HCT116 (cell line): ENCODE results near the gene CLCA2. TPM values are rescaled to one million over a fixed set of nuclear protein-coding genes. Genes with fewer than 3 reads are reported as not detected.

ENCODE experiments used
- ATAC-seq: fragments of 200-7000 bp; cut with Tn5 transposase; 2 replicates; pipeline ENCODE4 v1.9.1; 2020; ENCODE audit warnings: mild to moderate bottlenecking, moderate library complexity
- BruUV-seq: library from RNA; stranded (reverse); fragments of 400-500 nt; replicated peaks from 2 replicates; lab custom pipeline; 2021; lab: Mats Ljungman, UMichigan
- CTCF ChIA-PET: fragments of 300-600 bp; sonication (Branson Sonifier 250); formaldehyde crosslinking; loops from one replicate; lab custom pipeline; 2021; ENCODE audit warnings: antibody characterized with exemption; lab: Charles Lee
- POLR2A ChIA-PET: fragments of 300-600, 350-600 bp; sonication (Branson Sonifier 250); formaldehyde crosslinking; loops from one replicate; lab custom pipeline; 2021; ENCODE audit warnings: antibody characterized with exemption; lab: Charles Lee
- RAD21 ChIA-PET, 2 experiments: fragments of 300-600 bp; sonication (Branson Sonifier 250); formaldehyde crosslinking; loops; one replicate each; lab custom pipeline; 2023; ENCODE audit warnings: low total read pairs in 2 of 2; ENCODE audit not compliant: uncharacterized antibody in 2 of 2, unreplicated experiment in 2 of 2, low non-redundant PET in 1 of 2; lab: Charles Lee
- DNase-seq: peaks from one replicate; pipeline ENCODE4 v3.0.0-alpha.2; 2010; ENCODE audit warnings: low read depth, low spot score
- H2AFZ ChIP-seq: fragments of 200-600 bp; shearing (Covaris generic), sonication (generic); 2 replicates; pipeline ENCODE4 v1.6.1; 2017; ENCODE audit warnings: low read depth, mixed run types, mixed read lengths, antibody characterized with exemption, low read length; ENCODE audit not compliant: poor library complexity, severe bottlenecking
- H3K27ac ChIP-seq: 2 replicates; pipeline ENCODE4 v1.5.1; 2012; ENCODE audit warnings: low read depth, low read length
- H3K27me3 ChIP-seq: fragments of 200-600 bp; sonication (generic); 2 replicates; pipeline ENCODE4 v1.6.1; 2016; ENCODE audit warnings: mixed run types, low read length, mixed read lengths; ENCODE audit not compliant: insufficient read depth
- H3K36me3 ChIP-seq, 2 experiments: fragments of 200-500 bp in 1 of 2; fragments of 200-600 bp in 1 of 2; sonication (Bioruptor generic) in 1 of 2; sonication (generic) in 1 of 2; 2 replicates each; pipeline versions ENCODE4 v1.5.1 to v1.6.1; 2014 to 2016; ENCODE audit warnings: low read length in 2 of 2, inconsistent platforms in 1 of 2, mixed read lengths in 1 of 2, mixed run types in 1 of 2; ENCODE audit not compliant: insufficient read depth in 2 of 2, control insufficient read depth in 1 of 2
- H3K4me1 ChIP-seq, 2 experiments: fragments of 200-600 bp in 1 of 2; sonication (generic) in 1 of 2; 2 replicates each; pipeline versions ENCODE4 v1.5.1 to v1.6.1; 2012 to 2017; ENCODE audit warnings: low read length in 2 of 2, inconsistent platforms in 1 of 2, mild to moderate bottlenecking in 1 of 2, mixed read lengths in 1 of 2, mixed run types in 1 of 2, moderate library complexity in 1 of 2; ENCODE audit not compliant: insufficient read depth in 2 of 2, control insufficient read depth in 1 of 2
- H3K4me2 ChIP-seq: fragments of 200-600 bp; sonication (generic); 2 replicates; pipeline ENCODE4 v1.6.1; 2017; ENCODE audit warnings: mixed run types, low read length, mixed read lengths
- H3K4me3 ChIP-seq, 2 experiments: fragments of 200-600 bp in 1 of 2; sonication (generic) in 1 of 2; replicated peaks in 1 of 2; 2 replicates each; pipeline ENCODE4 v1.5.1; 2011 to 2016; ENCODE audit warnings: low read length in 2 of 2, control low read depth in 1 of 2, low read depth in 1 of 2, mild to moderate bottlenecking in 1 of 2, mixed read lengths in 1 of 2, mixed run types in 1 of 2
- H3K79me2 ChIP-seq: fragments of 200-600 bp; sonication (generic); 2 replicates; pipeline ENCODE4 v1.6.1; 2017; ENCODE audit warnings: mild to moderate bottlenecking, mixed run types, low read length, moderate library complexity, mixed read lengths; ENCODE audit not compliant: insufficient read depth
- H3K9ac ChIP-seq: fragments of 200-600 bp; sonication (generic); 2 replicates; pipeline ENCODE4 v1.6.1; 2016; ENCODE audit warnings: low read length, mixed read lengths
- H3K9me2 ChIP-seq: fragments of 200-600 bp; sonication (generic), shearing (Covaris generic); 2 replicates; pipeline ENCODE4 v1.6.1; 2017; ENCODE audit warnings: mixed run types, mild to moderate bottlenecking, moderate library complexity; ENCODE audit not compliant: insufficient read depth
- H3K9me3 ChIP-seq, 2 experiments: fragments of 200-500 bp in 1 of 2; fragments of 200-600 bp in 1 of 2; sonication (Bioruptor generic) in 1 of 2; sonication (generic) in 1 of 2; 2 replicates each; pipeline ENCODE4 v1.6.1; 2014 to 2017; ENCODE audit warnings: low read length in 2 of 2, mixed read lengths in 2 of 2, inconsistent platforms in 1 of 2, low read depth in 1 of 2, mild to moderate bottlenecking in 1 of 2, mixed run types in 1 of 2, moderate library complexity in 1 of 2; ENCODE audit not compliant: control insufficient read depth in 1 of 2, insufficient read depth in 1 of 2
- H4K20me1 ChIP-seq: fragments of 200-600 bp; sonication (generic), shearing (Covaris generic); 2 replicates; pipeline ENCODE4 v1.6.1; 2017; ENCODE audit warnings: mixed run types, mild to moderate bottlenecking, moderate library complexity; ENCODE audit not compliant: insufficient read depth
- EGR1 ChIP-seq: IDR thresholded peaks from 2 replicates; pipeline ENCODE4 v1.6.1; 2012; ENCODE audit warnings: low read depth
- EZH2phosphoT487 ChIP-seq: fragments of 200-600 bp; IDR thresholded peaks from 2 replicates; pipeline ENCODE4 v1.6.1; 2018; ENCODE audit warnings: antibody characterized with exemption, borderline replicate concordance
- FOSL1 ChIP-seq: IDR thresholded peaks from 2 replicates; pipeline ENCODE4 v1.6.1; 2012; ENCODE audit warnings: low read depth
- RAD21 ChIP-seq: IDR thresholded peaks from 2 replicates; pipeline ENCODE4 v1.6.1; 2012; ENCODE audit warnings: low read depth, mild to moderate bottlenecking
- SIN3A ChIP-seq: IDR thresholded peaks from 2 replicates; pipeline ENCODE4 v1.6.1; 2012; ENCODE audit warnings: low read depth
- SP1 ChIP-seq: IDR thresholded peaks from 2 replicates; pipeline ENCODE4 v1.6.1; 2012; ENCODE audit warnings: low read depth
- SRF ChIP-seq: IDR thresholded peaks from 2 replicates; pipeline ENCODE4 v1.6.1; 2012; ENCODE audit warnings: low read depth
- YY1 ChIP-seq: IDR thresholded peaks from 2 replicates; pipeline ENCODE4 v1.6.1; 2011; ENCODE audit warnings: low read length, low read depth, moderate library complexity, mild to moderate bottlenecking; ENCODE audit not compliant: insufficient replicate concordance; ENCODE audit errors: extremely low read depth
- ZFX ChIP-seq: fragments of 450-650 bp; IDR thresholded peaks from 2 replicates; pipeline ENCODE4 v1.6.1; 2017
- intact Hi-C: fragments of 100-400 bp; cut with micrococcal nuclease; formaldehyde crosslinking; loops from 2 replicates; pipeline ENCODE4 v1.10.0; 2022
- total RNA-seq: library from RNA; stranded (reverse); gene quantifications from one replicate; pipeline ENCODE4 v1.2.1, GENCODE V29; 2021; ENCODE audit not compliant: unreplicated experiment
- TF ChIP-seq, protein P1 (sequence below): IDR thresholded peaks from 2 replicates; pipeline ENCODE4 v1.6.1; 2012

CLCA2 gene
- total RNA-seq, 1 experiment from 2014 or later = not detected

DNA sequence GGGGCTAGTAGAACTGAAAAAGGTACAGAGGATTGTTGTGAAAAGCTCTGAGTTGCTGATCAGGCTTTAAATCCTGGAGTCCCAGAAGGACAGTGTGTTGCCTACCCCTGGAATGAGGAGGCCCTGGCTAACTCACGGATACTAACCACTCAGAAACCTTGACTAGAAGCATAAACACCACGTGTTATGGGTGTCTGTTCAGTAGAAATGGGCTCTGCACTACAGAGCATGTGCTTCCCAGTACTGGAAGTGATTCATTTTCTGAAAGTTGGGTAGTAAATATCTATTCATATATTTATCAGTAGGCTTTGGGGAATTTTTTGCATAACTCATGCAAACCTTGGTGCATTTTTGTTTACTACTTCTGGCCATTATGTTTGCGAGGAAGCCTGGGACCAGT, 29.7 kb downstream of the CLCA2 start:
- no peaks in the 10 kb centered on the region for H3K79me2 ChIP-seq
- H3K4me2 ChIP-seq = no peak overlapping the region
- H3K36me3 ChIP-seq = no peaks in the 10 kb centered on the region
- H3K27me3 ChIP-seq = no peaks in the 10 kb centered on the region
- H3K9me2 ChIP-seq = no peaks in the 10 kb centered on the region
- H3K9ac ChIP-seq = no peak overlapping the region
- H4K20me1 ChIP-seq = no peaks in the 10 kb centered on the region
- no peak overlapping the region for H3K27ac ChIP-seq
- TF ChIP-seq, protein P1, sequence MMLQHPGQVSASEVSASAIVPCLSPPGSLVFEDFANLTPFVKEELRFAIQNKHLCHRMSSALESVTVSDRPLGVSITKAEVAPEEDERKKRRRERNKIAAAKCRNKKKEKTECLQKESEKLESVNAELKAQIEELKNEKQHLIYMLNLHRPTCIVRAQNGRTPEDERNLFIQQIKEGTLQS = no peak
- TF ChIP-seq SRF (no peak), SP1 (no peak), SIN3A (no peak), RAD21 (no peak), ZFX (no peak)
- no peak overlapping the region for H2AFZ ChIP-seq
- ChIA-PET CTCF (no interaction called here), RAD21 (no interaction called here), POLR2A (no interaction called here)
- H3K4me3 ChIP-seq = no peak overlapping the region
- DNase-seq (no peak), ATAC-seq (no peak)
- no TSS peak for BruUV-seq
- H3K9me3 ChIP-seq = no peaks in the 10 kb centered on the region
- intact Hi-C loops = no loop called here
- no peaks in the 10 kb centered on the region for H3K4me1 ChIP-seq

DNA sequence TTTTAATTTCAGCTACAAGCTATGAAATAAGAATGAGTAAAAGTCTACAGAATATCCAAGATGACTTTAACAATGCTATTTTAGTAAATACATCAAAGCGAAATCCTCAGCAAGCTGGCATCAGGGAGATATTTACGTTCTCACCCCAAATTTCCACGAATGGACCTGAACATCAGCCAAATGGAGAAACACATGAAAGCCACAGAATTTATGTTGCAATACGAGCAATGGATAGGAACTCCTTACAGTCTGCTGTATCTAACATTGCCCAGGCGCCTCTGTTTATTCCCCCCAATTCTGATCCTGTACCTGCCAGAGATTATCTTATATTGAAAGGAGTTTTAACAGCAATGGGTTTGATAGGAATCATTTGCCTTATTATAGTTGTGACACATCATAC, 31.1 kb downstream of the CLCA2 start:
- ChIA-PET CTCF (no interaction called here), RAD21 (no interaction called here), POLR2A (no interaction called here)
- H3K79me2 ChIP-seq = no peaks in the 10 kb centered on the region
- H3K36me3 ChIP-seq = no peaks in the 10 kb centered on the region
- H3K27ac ChIP-seq = no peak overlapping the region
- H3K9ac ChIP-seq = no peak overlapping the region
- H3K4me3 ChIP-seq = no peak overlapping the region
- ATAC-seq = no peak
- H3K4me1 ChIP-seq = no peaks in the 10 kb centered on the region
- no peak overlapping the region for H3K4me2 ChIP-seq
- H2AFZ ChIP-seq = no peak overlapping the region
- H3K27me3 ChIP-seq = no peaks in the 10 kb centered on the region
- TF ChIP-seq SIN3A (no peak), RAD21 (no peak), EGR1 (no peak), FOSL1 (no peak), YY1 (no peak), EZH2phosphoT487 (no peak)
- TF ChIP-seq, protein P1 = no peak
- TF ChIP-seq, all 23 proteins: peak for 0
- H3K9me3 ChIP-seq = no peaks in the 10 kb centered on the region
- H3K9me2 ChIP-seq = no peaks in the 10 kb centered on the region
- no peak for DNase-seq
- intact Hi-C loops = no loop called here
- H4K20me1 ChIP-seq = no peaks in the 10 kb centered on the region
- BruUV-seq = no TSS peak
